ENCODE data around the gene OSBPL8.

The OSBPL8 gene

DNA sequence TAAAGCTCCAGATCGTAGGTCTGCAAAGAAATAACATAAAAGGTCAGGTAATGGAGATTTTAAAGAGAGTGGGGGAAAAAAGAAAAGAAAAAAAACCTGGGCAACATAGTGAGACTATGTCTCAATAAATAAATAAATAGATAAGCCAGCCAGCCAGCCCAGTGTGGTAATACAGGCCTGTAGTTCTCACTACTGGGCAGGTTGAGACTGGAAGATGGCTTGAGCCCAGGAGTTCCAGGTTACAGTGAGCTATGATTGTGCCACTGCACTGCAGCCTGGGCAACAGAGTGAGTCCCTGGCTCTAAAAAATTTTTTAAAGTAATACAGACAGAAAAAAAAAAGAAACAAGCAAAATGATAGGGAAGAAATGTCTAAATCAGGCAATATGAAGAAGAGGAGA lies 168.1 kb downstream of the OSBPL8 start:
- ATAC-seq, result no peak
- TF ChIP-seq SNAI2 (CRISPR knock-in tag; IDR thresholded peaks at IDR 0.05) (no peak), ZNF565 (CRISPR knock-in tag; conservative IDR thresholded peaks at IDR 0.05; ENCODE audit: low read depth) (no peak), GLIS3 (CRISPR knock-in tag; IDR thresholded peaks at IDR 0.05) (no peak), TCF4 (CRISPR knock-in tag; IDR thresholded peaks at IDR 0.05; ENCODE audit: borderline replicate concordance) (no peak), RARB (CRISPR knock-in tag; IDR thresholded peaks at IDR 0.05) (no peak), ISL1 (CRISPR knock-in tag; IDR thresholded peaks at IDR 0.05) (no peak), OSR1 (CRISPR knock-in tag; IDR thresholded peaks at IDR 0.05) (no peak), ARNTL (CRISPR knock-in tag; IDR thresholded peaks at IDR 0.05; ENCODE audit: borderline replicate concordance, low read depth) (no peak), PPARA (CRISPR knock-in tag; IDR thresholded peaks at IDR 0.05; ENCODE audit: borderline replicate concordance) (no peak), CSDC2 (CRISPR knock-in tag; IDR thresholded peaks at IDR 0.05) (no peak)
- TF ChIP-seq, protein P1, sequence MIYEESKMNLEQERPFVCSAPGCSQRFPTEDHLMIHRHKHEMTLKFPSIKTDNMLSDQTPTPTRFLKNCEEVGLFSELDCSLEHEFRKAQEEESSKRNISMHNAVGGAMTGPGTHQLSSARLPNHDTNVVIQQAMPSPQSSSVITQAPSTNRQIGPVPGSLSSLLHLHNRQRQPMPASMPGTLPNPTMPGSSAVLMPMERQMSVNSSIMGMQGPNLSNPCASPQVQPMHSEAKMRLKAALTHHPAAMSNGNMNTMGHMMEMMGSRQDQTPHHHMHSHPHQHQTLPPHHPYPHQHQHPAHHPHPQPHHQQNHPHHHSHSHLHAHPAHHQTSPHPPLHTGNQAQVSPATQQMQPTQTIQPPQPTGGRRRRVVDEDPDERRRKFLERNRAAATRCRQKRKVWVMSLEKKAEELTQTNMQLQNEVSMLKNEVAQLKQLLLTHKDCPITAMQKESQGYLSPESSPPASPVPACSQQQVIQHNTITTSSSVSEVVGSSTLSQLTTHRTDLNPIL (CRISPR knock-in tag; IDR thresholded peaks at IDR 0.05; ENCODE audit: low read depth), result no peak
- TF ChIP-seq, protein P2, sequence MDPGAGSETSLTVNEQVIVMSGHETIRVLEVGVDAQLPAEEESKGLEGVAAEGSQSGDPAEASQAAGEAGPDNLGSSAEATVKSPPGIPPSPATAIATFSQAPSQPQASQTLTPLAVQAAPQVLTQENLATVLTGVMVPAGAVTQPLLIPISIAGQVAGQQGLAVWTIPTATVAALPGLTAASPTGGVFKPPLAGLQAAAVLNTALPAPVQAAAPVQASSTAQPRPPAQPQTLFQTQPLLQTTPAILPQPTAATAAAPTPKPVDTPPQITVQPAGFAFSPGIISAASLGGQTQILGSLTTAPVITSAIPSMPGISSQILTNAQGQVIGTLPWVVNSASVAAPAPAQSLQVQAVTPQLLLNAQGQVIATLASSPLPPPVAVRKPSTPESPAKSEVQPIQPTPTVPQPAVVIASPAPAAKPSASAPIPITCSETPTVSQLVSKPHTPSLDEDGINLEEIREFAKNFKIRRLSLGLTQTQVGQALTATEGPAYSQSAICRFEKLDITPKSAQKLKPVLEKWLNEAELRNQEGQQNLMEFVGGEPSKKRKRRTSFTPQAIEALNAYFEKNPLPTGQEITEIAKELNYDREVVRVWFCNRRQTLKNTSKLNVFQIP (CRISPR knock-in tag; IDR thresholded peaks at IDR 0.05; ENCODE audit: borderline replicate concordance, low read depth), result no peak
- TF ChIP-seq, protein P3, sequence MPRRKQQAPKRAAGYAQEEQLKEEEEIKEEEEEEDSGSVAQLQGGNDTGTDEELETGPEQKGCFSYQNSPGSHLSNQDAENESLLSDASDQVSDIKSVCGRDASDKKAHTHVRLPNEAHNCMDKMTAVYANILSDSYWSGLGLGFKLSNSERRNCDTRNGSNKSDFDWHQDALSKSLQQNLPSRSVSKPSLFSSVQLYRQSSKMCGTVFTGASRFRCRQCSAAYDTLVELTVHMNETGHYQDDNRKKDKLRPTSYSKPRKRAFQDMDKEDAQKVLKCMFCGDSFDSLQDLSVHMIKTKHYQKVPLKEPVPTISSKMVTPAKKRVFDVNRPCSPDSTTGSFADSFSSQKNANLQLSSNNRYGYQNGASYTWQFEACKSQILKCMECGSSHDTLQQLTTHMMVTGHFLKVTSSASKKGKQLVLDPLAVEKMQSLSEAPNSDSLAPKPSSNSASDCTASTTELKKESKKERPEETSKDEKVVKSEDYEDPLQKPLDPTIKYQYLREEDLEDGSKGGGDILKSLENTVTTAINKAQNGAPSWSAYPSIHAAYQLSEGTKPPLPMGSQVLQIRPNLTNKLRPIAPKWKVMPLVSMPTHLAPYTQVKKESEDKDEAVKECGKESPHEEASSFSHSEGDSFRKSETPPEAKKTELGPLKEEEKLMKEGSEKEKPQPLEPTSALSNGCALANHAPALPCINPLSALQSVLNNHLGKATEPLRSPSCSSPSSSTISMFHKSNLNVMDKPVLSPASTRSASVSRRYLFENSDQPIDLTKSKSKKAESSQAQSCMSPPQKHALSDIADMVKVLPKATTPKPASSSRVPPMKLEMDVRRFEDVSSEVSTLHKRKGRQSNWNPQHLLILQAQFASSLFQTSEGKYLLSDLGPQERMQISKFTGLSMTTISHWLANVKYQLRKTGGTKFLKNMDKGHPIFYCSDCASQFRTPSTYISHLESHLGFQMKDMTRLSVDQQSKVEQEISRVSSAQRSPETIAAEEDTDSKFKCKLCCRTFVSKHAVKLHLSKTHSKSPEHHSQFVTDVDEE (CRISPR knock-in tag; IDR thresholded peaks at IDR 0.05), result no peak
- TF ChIP-seq, protein P4, sequence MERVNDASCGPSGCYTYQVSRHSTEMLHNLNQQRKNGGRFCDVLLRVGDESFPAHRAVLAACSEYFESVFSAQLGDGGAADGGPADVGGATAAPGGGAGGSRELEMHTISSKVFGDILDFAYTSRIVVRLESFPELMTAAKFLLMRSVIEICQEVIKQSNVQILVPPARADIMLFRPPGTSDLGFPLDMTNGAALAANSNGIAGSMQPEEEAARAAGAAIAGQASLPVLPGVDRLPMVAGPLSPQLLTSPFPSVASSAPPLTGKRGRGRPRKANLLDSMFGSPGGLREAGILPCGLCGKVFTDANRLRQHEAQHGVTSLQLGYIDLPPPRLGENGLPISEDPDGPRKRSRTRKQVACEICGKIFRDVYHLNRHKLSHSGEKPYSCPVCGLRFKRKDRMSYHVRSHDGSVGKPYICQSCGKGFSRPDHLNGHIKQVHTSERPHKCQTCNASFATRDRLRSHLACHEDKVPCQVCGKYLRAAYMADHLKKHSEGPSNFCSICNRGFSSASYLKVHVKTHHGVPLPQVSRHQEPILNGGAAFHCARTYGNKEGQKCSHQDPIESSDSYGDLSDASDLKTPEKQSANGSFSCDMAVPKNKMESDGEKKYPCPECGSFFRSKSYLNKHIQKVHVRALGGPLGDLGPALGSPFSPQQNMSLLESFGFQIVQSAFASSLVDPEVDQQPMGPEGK (CRISPR knock-in tag; IDR thresholded peaks at IDR 0.05; ENCODE audit: borderline replicate concordance), result no peak
- TF ChIP-seq, protein P5, sequence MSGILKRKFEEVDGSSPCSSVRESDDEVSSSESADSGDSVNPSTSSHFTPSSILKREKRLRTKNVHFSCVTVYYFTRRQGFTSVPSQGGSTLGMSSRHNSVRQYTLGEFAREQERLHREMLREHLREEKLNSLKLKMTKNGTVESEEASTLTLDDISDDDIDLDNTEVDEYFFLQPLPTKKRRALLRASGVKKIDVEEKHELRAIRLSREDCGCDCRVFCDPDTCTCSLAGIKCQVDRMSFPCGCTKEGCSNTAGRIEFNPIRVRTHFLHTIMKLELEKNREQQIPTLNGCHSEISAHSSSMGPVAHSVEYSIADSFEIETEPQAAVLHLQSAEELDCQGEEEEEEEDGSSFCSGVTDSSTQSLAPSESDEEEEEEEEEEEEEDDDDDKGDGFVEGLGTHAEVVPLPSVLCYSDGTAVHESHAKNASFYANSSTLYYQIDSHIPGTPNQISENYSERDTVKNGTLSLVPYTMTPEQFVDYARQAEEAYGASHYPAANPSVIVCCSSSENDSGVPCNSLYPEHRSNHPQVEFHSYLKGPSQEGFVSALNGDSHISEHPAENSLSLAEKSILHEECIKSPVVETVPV (CRISPR knock-in tag; IDR thresholded peaks at IDR 0.05), result no peak

DNA sequence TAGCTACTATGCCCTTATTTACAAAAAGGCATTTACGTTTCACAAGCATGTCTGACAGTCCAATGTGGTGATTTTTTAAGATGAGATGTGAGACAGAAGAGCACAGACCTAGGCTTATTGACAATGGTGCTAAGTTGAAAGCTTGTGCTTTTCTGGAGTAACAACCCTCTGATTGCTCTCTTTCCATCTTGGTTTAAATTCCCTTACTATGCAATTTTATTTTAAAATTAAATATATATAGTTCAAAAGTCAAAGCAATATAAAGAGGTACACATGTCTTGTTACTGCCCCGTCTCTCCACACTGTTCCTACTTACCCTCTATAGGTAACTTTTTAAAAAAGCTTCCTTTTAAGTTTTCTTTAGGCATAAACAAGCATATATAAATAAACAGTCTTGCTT lies 172.0 kb downstream of the OSBPL8 start:
- TF ChIP-seq GLIS3 (CRISPR knock-in tag; IDR thresholded peaks at IDR 0.05) (no peak), TCF4 (CRISPR knock-in tag; IDR thresholded peaks at IDR 0.05; ENCODE audit: borderline replicate concordance) (no peak), TOX (CRISPR knock-in tag; IDR thresholded peaks at IDR 0.05; ENCODE audit: borderline replicate concordance) (no peak), ZNF70 (CRISPR knock-in tag; IDR thresholded peaks at IDR 0.05) (no peak), ZFP30 (CRISPR knock-in tag; IDR thresholded peaks at IDR 0.05) (no peak), ISL1 (CRISPR knock-in tag; IDR thresholded peaks at IDR 0.05) (no peak), BACH2 (CRISPR knock-in tag; IDR thresholded peaks at IDR 0.05; ENCODE audit: borderline replicate concordance) (no peak), PPARA (CRISPR knock-in tag; IDR thresholded peaks at IDR 0.05; ENCODE audit: borderline replicate concordance) (no peak), OSR1 (CRISPR knock-in tag; IDR thresholded peaks at IDR 0.05) (no peak), SNAI2 (CRISPR knock-in tag; IDR thresholded peaks at IDR 0.05) (no peak), ESRRG (CRISPR knock-in tag; IDR thresholded peaks at IDR 0.05) (no peak), CSDC2 (CRISPR knock-in tag; IDR thresholded peaks at IDR 0.05) (no peak), RARB (CRISPR knock-in tag; IDR thresholded peaks at IDR 0.05) (no peak), ZFP3 (CRISPR knock-in tag; IDR thresholded peaks at IDR 0.05) (no peak), ZC3H10 (CRISPR knock-in tag; IDR thresholded peaks at IDR 0.05) (no peak), ZNF565 (CRISPR knock-in tag; conservative IDR thresholded peaks at IDR 0.05; ENCODE audit: low read depth) (no peak)
- TF ChIP-seq, protein P2 (CRISPR knock-in tag; IDR thresholded peaks at IDR 0.05; ENCODE audit: borderline replicate concordance, low read depth), result no peak
- TF ChIP-seq, protein P4 (CRISPR knock-in tag; IDR thresholded peaks at IDR 0.05; ENCODE audit: borderline replicate concordance), result no peak
- TF ChIP-seq, protein P1 (CRISPR knock-in tag; IDR thresholded peaks at IDR 0.05; ENCODE audit: low read depth), result no peak
- TF ChIP-seq, protein P5 (CRISPR knock-in tag; IDR thresholded peaks at IDR 0.05), result no peak
- ATAC-seq, result no peak
